T-helper 2 cell (primary cell): ENCODE data around the gene CTBP1.

Experiments used
- DNase-seq, 5 experiments: peaks; one replicate each; pipeline versions ENCODE4 v3.0.0 to v3.0.0-alpha.2; 2012 to 2022

The CTBP1 gene

DNA sequence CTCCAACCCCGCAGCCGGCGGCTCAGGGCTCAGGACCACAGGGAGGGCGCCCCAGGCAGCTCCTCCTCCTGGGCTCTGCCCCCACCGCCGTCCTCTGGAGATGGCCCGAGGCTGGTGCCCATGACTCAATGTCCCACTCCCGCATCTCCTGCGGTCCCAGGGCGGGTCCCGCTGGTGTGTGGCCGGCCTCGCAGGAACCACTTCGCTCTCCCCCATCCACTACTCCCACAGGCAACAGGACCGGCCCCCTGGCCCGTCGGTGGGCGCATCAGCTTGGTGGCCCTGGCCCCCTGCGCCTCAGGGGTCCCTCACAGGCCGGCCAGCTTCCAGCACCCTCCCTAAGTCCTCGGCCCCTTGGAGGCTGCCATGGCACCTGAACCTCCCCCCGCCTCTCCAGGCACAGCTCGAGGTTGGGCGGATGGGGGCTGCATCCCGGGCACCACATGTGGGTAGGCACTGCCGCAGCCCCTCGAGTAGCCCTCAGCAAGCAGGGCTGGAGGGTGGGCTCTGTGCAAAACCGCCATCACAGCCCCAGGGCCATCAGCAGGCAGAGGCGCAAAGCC lies 53.7 kb downstream of the CTBP1 start:
- no peak for DNase-seq

DNA sequence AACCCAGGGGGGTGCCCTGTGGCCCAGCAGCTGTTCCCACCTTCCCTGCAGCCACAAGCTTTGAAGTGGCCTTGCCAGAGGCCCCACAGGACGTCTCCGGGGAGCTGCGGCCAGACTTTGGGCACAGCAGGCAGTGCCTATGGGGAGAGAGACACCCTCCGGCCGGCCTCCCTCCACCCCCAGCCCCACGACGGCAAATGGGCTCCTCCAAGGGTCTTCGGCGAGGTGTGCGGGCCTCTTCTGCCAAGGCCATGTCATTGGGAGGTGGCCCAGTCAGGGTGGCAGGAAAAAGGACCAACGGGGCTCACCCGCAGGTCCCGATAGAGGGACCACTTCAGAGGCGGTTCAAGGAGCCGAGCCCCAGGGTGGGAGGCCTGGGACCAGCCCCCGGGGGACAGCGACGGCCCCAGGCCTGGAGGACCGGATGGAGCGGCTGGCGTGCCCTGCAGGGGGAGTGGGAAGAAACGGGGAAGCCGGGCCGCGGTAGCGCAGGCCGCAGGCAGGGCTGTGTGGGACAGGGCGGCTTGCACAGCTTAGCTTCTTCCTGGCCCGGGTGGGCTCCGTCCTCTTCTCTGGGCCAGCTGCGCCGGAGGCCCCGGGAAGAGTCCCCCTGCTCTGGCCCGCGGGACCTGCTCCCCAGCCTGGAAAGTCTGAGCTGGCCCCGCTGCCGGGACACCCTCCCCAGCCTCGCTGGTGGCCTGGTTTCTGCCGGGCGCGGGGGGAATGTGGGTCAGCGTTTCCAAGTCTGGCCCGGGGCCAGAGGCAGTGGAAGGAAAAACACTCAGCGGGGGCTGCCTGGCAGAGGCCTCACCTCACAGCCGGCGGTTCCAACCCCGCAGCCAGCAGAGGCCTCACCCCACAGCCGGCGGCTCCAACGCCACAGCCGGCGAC lies 54.7 kb downstream of the CTBP1 start:
- DNase-seq = no peak

DNA sequence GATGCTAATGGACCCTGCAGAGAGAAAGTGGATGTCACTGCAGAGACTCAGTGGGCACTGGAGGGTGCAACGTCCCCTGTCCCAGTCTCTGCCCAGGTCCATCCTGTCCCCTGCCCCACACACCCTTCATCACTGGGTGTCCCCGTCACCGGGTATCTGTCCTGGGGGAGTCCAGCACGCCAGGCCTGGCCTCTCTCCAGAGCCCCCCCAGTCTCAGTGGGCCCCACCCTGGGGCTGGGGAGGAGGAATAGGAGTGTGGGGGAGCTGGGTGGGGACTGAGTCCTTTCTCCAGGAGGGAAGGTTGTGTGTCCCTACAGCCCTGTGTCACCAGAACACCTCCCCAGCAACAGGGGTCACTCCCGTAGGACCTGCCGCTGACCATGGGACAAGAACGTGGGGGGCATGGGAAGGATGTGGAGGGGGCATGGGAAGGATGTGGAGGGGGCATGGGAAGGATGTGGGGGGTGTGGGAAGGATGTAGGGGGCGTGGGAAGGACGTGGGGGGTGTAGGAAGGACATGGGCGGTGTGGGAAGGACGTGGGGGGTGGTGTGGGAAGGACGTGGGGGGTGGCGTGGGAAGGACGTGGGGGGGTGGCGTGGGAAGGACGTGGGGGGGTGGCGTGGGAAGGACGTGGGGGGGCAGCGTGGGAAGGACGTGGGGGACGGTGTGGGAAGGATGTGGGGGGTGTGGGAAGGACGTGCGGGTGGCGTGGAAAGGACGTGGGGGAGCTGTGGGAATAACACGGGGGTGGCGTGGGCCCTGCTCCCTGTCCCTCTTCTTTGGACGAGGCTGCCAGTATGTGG lies 55.5 kb downstream of the CTBP1 start:
- no peak for DNase-seq

DNA sequence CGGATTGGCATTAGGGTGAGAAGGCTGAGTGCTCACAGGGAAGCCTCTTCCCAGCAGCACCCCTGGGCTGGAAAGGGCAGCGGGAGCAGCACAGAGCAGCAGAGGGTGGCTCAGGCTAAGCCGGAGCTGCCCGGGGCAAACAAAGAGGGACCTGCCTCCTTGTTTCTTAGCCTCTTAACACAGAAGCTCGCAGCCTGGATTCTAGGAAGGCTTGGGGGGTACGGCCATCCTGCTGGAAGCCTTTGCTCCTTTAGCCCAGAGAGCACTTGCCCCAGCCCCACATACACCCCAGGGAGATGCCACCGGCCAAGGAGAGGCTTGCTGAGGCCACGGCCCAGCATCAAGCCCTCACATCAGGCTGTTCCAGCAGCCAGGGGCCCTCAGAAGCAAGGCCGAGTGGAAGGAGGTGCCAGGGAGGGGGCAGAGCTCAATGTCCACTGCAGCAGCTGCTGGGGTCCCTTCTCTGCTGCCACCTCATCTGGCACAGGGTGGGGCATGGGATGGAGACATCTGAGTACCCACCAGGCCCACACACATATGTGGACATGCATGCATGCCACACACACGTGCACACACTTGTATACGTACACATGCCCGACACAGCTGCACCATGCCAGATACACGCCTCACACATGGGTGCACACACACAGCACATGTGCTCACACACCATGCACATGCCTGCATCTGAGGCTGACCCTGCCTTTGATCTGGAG lies 56.3 kb downstream of the CTBP1 start:
- DNase-seq = no peak

DNA sequence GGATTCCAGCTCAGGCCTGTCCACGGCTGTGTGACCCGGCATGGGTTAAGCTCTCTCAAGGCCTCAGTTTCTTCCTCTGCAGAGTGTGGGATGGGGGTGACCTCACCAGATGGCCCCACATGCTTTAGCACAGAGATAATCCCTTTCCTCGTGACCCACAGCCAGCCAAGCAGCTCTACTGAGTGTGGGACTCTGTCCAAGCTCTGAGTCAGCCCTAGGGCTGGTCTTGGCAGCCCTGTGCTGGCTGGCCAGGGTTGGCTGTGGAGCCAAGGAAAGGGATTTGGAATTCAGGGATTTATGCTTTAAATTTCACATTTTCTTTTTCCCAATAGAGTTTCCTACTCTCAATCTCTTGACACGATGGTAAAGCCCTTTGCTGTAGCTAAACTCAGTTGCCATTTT lies 56.8 kb downstream of the CTBP1 start:
- no peak for DNase-seq

DNA sequence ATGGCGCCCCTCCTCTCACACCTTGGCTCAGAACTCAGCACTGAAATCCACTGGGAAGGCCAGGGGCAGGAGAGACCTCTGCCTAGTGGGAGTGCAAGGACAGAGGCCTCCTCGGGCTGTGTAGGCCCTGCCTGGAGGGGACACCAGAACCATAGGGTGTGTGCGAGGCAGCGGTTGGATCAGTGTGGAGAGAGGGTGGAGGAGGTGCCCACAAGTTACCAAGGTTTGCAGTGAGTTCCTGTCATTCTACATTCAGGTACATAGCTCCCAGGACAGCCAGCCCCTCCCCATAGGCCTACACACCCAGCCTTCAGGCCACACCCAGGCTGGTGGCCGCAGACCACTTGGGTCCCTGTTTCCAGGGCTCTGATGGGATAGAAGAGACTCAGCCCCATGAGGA lies 57.3 kb downstream of the CTBP1 start:
- DNase-seq = no peak

DNA sequence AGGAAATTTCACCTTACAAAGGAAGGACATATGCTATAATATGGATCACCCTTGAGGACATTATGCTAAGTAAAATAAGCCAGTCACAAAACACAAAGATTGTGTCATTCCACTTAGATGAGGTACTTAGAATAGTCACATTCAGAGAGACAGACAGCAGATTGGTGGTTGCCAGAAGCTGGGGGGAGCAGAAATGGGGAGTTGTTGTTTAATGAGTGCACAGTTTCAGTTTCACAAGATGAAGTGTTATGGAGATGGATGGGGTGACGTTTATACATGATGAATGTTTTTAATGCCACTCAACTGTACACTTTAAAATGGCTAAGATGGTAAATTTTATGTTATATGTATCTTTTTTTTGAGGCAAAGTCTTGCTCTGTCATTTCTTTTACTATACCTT lies 61.7 kb downstream of the CTBP1 start:
- peak in 2 of 5 experiments; percentile 60 to 89 for DNase-seq

DNA sequence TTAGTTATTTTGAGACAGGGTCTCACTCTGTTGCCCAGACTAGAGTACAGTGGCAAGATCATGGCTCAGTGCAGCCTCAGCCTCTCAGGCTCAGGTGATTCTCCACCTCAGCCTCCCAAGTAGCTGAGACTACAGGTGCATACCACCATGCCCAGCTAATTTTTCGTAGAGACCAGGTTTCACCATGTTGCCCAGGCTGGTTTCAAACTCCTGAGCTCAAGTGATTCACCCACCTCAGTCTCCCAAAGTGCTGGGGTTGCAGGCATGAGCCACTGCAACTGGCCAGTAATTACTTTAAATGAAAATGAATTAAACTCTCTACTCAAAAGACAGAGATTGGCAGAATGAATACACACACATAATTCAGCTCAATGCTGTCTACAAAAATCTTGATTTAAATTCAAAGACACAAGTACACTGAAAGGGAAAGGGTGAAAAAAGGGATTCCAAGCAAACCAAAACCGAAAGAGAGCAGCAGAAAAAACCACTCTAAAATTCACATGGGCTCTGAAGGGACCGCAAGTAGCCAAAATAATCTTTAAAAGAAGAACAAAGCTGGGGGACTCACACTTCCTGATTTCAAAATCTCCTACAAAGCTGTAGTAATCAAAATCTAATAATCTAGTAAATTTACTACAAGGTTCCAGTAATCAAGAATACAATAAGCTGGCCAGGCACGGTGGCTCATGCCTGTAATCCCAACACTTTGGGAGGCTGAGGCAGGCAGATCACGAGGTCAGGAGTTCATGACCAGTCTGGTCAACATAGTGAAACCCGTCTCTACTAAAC lies 64.8 kb downstream of the CTBP1 start:
- no peak for DNase-seq

DNA sequence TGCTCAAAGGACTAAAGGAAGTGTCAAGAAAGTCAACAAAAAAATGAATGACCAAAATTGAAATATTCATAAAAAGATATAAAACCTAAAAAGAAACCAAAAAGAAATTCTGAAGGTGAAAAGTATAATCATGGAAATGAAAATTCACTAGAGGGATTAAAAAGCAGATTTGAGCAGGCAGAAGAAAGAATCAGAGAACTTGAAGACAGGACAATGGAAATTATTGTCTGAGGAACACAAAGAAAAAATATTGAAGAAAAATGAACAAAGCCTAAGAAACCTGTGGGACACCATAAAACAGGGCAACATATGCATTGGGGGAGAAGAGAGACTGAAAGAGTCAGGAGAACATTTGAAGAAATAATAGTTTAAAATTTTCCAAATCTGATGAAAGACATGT lies 66.6 kb downstream of the CTBP1 start:
- no peak for DNase-seq

DNA sequence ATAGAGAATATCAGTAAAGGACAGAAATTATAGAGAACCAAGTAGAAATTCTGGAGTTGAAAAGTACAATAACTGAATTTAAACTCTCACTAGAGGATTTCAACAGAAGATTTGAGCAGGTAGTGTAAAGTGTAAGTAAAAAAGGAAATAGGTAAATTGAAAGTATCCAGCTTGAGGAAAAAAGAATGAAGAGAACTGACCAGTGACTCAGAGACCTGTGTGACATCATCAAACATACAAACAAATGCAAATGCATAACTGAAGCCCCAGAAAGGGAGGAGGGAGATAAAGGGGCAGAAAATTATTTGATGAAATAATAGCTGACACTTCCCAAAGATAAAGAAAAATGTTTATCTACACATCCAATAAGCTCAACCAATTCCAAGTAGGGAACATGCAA lies 68.3 kb downstream of the CTBP1 start:
- DNase-seq = no peak

DNA sequence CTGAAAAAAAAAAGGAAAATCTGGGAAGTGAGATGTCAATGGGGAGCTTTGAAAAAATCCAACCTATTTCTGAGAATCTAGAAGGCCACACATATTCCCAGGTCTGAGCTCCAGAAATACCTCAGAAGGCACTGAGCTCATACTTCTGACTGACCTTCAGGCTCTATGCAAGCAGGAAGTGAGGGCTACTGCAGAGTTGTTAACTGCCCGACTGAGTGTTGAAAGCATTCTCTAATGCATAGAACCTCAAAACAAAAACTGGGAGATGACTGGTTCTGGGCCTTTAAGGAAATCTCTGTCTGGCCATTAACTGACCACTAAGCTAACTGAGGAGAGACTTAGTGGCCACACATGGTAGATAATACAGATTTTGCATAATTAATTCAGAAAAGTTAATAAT lies 69.0 kb downstream of the CTBP1 start:
- DNase-seq = no peak

DNA sequence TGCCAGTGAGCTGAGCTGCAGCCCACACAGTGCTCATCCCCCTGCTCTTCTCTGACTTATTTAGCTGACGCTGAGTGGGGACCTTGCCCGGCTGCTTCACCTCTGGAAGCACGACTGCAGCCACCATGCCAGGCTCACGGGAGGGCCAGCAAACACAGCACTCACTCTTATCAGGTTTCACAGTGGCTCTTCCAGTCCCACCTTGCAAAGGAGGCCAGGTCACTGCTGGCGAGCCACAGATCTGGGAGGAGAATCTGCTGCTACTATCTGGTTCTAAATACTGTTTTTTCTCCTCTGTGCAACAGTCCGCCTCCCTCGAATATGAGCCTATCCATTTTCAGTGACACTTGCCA lies 69.9 kb downstream of the CTBP1 start:
- no peak for DNase-seq

DNA sequence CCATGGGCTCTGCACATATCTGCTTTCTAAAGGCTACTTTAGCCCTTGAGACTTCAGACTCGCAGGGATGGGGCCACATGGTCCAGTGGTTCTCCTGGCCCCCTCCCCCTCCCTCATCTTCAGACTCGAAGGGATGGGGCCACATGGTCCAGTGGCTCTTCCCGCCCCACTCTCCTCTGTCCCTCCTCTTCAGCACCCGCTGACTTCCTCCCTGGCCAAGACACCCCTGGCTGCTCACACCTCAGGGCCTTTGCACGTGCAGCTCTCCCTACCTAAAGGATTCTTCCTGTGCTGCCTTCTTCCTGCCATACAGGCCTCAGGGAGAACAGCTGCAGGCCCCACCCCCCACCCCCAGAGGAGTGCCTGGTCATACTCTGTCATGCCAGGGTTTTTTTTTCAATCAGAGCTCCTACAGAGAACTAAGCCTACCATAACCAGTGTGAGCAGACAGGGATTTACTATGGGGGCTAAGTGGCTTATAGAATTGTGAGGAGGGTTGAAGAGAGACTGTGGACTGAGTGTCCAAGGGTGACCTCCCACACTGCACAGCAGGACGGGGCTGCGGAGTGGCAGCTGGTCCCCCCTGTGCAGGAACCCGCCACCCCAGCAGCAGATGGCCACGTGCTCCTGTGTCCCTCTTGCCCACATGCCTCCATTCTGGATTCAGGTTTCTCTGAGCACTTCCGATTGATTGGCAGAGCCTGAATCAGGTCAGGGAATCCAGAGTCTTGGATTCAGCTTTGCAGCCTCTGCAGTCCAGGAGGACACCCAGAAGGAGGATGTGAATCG lies 70.4 kb downstream of the CTBP1 start:
- no peak for DNase-seq

DNA sequence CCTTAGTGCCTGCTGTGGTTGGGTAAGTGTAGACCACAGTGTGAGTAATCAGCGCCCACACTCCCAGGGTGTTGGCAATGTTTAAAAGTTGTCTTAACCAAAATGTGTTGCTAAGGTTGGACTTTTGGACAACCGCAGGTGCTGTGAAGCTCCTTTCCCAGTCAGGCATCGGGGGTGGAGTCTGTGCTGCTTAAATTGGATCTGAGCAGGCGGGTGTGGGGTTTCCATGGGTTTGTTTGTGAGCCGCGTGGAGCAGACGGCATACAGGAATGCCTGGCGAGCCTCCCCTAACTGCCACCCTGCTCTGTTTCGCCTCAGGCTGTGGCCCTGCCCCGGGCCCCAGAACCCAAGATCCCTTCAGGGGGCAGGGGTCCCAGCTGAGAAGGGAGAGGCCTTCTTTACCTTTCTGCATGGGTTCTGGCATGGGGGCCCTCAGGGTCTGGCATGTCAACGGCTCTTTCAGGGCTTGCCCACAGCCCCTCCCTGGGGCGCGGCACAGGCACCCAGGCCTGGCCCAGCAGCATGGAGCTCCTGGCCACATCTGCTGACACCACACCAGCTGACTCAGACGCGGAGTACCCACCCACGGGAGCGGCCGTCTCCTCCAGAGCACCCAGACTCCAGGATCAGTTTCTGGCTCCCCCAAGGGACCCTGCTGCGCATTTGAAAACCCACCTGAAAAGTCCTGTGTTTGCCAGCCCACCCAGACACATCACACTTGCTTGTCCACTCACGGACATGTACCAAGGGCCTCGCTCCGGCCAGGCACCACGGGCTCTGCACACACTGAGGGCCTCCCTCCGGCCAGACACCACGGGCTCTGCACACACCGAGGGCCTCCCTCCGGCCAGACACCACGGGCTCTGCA lies 71.4 kb downstream of the CTBP1 start:
- DNase-seq = peak in 1 of 5 experiments; percentile 85

DNA sequence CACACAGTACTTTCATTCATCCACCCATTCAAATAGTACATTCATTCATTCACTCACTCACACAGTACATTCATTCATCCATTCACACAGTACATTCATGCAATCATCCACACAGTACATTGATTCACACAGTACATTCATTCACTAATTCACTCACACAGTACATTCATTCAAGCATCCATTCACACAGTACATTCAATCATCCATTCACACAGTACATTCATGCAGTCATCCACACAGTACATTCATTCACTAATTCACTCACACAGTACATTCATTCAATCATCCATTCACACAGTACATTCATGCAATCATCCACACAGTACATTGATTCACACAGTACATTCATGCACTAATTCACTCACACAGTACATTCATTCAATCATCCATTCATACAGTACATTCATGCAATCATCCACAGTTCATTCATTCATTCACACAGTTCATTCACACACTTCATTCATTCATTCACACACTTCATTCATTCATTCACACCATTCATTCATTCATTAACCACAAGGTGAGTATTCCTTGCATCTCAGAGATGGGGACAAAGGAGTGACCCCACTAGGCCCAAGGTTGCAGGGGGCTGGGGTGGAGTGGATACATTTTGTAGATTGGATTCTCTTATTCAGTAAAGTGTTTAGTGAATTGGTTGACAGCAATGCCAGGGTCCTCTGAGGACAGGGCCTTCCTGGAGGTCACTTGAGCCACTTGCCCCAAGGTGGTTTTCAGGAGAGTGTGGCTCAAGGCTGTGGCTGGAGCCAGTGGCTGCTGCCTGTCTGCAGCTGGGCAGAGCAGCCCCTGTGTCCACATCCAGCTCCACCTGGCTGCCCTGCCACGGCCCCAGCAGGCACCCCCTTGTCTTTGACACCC lies 72.3 kb downstream of the CTBP1 start:
- DNase-seq = no peak

DNA sequence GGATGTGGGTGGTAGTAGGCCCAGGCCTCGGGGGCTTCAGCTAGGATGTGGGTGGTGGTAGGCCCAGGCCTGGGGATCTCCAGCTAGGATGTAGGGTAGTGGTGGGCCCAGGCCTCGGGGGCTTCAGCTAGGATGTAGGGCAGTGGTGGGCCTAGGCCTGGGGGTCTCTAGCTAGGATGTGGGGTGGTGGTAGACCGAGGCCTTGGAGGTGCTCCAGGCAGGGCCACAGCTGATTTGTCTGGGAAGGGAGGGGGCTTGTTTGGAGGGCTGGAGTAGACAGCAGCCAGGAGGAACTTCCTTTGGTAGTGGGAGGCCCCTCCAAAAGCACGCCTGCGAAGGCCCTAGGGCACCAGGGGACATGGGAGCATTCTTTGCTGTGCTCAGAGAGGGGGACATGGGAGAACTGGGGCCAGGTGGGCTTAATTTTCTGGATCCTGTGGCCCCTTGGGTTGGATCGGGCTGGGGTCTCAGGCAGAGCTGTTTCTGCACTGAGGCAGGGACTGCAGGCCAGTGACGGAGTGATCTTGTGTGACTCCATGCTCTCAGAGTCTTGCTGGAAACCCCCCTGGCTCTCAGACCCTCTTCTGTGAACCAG lies 73.2 kb downstream of the CTBP1 start:
- no peak for DNase-seq

DNA sequence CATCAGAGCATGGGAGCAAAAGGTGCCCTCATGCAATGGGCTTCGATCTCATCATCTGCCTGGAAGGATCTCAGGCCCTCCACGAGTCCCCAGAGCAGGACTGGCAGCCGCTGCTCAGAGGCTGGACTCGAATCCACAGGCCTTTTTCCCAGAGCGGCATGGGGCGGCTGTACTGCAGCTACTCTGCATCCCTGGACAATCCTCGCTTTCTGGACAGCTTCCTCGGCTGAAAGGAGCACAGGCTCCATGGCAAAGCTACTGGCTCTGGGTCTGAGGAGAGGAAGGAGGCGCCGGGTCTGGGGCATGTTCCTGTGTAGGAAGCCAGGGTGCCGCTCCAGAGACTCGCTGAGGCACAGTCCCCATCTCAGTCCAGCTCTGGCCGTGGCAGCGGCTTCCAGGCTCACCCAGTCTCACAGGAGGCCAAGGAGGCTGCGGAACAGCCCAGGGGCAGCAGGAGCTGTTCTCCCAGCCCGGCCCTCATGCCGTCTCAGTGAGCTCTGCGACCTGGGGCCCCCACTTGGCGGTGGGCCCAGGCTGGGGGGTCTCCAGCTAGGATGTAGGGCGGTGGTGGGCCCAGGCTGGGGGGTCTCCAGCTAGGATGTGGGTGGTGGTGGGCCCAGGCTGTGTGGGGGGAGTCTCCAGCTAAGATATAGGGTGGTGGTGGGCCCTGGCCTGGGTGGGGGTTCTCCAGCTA lies 73.8 kb downstream of the CTBP1 start:
- DNase-seq = no peak
